K562 (cell line): ENCODE measurements around the gene ICAM1. TPM values are rescaled to one million over a fixed set of nuclear protein-coding genes. Genes with fewer than 3 reads are reported as not detected.

Source experiments
- AFF4 ChIP-seq: sonication (generic); formaldehyde crosslinking; IDR thresholded peaks from 2 replicates; pipeline ENCODE4 v1.8.0; 2023; ENCODE audit warnings: mild to moderate bottlenecking, missing genetic modification reagents
- ETS2 ChIP-seq: IDR thresholded peaks from 2 replicates; pipeline ENCODE4 v1.6.1; 2016; ENCODE audit warnings: borderline replicate concordance, missing genetic modification characterization, mild to moderate bottlenecking, moderate library complexity, missing compliant biosample characterization; ENCODE audit not compliant: poor library complexity, severe bottlenecking
- FOXK2 ChIP-seq, 2 experiments: fragments of 450-650 bp; IDR thresholded peaks in 1 of 2; conservative IDR thresholded peaks in 1 of 2; 2 replicates each; pipeline ENCODE4 v1.6.1; 2016; ENCODE audit warnings: low read depth in 2 of 2, mild to moderate bottlenecking in 1 of 2
- GTF2E2 ChIP-seq: fragments of 200-800 bp; sonication (Bioruptor generic); IDR thresholded peaks from 2 replicates; pipeline ENCODE4 v1.6.1; 2016; ENCODE audit warnings: missing genetic modification characterization, missing compliant biosample characterization
- NEUROD1 ChIP-seq: fragments of 150-350 bp; IDR thresholded peaks from 2 replicates; pipeline ENCODE4 v1.6.1; 2014; ENCODE audit warnings: borderline replicate concordance, low read length, low read depth; ENCODE audit not compliant: partially characterized antibody
- RBM22 ChIP-seq: fragments of 200-400 bp; formaldehyde crosslinking; IDR thresholded peaks from 2 replicates; pipeline ENCODE4 v1.6.1; 2018; ENCODE audit warnings: low read length, low read depth; ENCODE audit not compliant: poor library complexity, severe bottlenecking
- SIN3B ChIP-seq: fragments of 450-650 bp; IDR thresholded peaks from 2 replicates; pipeline ENCODE4 v1.6.1; 2017; ENCODE audit warnings: low read depth, mild to moderate bottlenecking, moderate library complexity
- STAG1 ChIP-seq: sonication (generic); formaldehyde crosslinking; IDR thresholded peaks from 2 replicates; pipeline ENCODE4 v1.5.0; 2020; ENCODE audit warnings: missing genetic modification reagents, borderline replicate concordance
- SUPT5H ChIP-seq: fragments of 450-650 bp; IDR thresholded peaks from 2 replicates; pipeline ENCODE4 v1.6.1; 2016
- TCF7 ChIP-seq: sonication (generic); IDR thresholded peaks from 2 replicates; pipeline ENCODE4 v1.6.1; 2016; ENCODE audit warnings: antibody characterized with exemption, borderline replicate concordance
- ZNF121 ChIP-seq: sonication (generic); formaldehyde crosslinking; conservative IDR thresholded peaks from 2 replicates; pipeline ENCODE4 v1.8.0; 2022; ENCODE audit warnings: missing genetic modification reagents
- ZNF354B ChIP-seq: fragments of 250-450 bp; sonication (Bioruptor Pico); IDR thresholded peaks from 2 replicates; pipeline ENCODE4 v1.4.0; 2020
- ZNF609 ChIP-seq: sonication (generic); formaldehyde crosslinking; IDR thresholded peaks from 2 replicates; pipeline ENCODE4 v1.8.1; 2023; ENCODE audit warnings: missing genetic modification reagents, mild to moderate bottlenecking, borderline replicate concordance
- polyA plus RNA-seq, 8 experiments: library from polyadenylated mRNA; depleted of rRNA in 4 of 8; stranded (reverse) in 5 of 8; unstranded in 3 of 8; fragments of >200 nt; fragmentation: Nextera tagmentation in 2 of 8; fragmentation: Illumina TruSeq in 1 of 8; extraction: Ambion mirVana in 2 of 8; extraction: Trizol in 1 of 8; gene quantifications; 2 replicates each; pipeline versions ENCODE4 v1.2.1 to v1.2.3, GENCODE V29; 2011 to 2014; ENCODE audit warnings: inconsistent platforms in 1 of 8, missing spikeins in 1 of 8
- total RNA-seq, 7 experiments: library from RNA; depleted of rRNA in 6 of 7; stranded (reverse); fragments of >200 nt in 6 of 7; fragmentation: Illumina TruSeq in 2 of 7; extraction: Trizol in 2 of 7; gene quantifications; 2 replicates each; pipeline versions ENCODE4 v1.2.1 to v1.2.3, GENCODE V29; 2011 to 2021; ENCODE audit warnings: low replicate concordance in 1 of 7
- TF ChIP-seq, protein P1 (sequence below): IDR thresholded peaks from 2 replicates; pipeline ENCODE4 v1.6.1; 2014; ENCODE audit warnings: antibody characterized with exemption
- TF ChIP-seq, protein P2 (sequence below): fragments of 450-650 bp; formaldehyde crosslinking; IDR thresholded peaks from 2 replicates; pipeline ENCODE4 v1.4.0; 2020; ENCODE audit warnings: mild to moderate bottlenecking, moderate library complexity

Gene ICAM1
- total and polyA plus RNA-seq, 9 of the 15 experiments (the other 6 are each of a cell fraction or from before 2014, with no cell fraction given), result 2.3 to 24.4 (median 13.4) TPM

DNA sequence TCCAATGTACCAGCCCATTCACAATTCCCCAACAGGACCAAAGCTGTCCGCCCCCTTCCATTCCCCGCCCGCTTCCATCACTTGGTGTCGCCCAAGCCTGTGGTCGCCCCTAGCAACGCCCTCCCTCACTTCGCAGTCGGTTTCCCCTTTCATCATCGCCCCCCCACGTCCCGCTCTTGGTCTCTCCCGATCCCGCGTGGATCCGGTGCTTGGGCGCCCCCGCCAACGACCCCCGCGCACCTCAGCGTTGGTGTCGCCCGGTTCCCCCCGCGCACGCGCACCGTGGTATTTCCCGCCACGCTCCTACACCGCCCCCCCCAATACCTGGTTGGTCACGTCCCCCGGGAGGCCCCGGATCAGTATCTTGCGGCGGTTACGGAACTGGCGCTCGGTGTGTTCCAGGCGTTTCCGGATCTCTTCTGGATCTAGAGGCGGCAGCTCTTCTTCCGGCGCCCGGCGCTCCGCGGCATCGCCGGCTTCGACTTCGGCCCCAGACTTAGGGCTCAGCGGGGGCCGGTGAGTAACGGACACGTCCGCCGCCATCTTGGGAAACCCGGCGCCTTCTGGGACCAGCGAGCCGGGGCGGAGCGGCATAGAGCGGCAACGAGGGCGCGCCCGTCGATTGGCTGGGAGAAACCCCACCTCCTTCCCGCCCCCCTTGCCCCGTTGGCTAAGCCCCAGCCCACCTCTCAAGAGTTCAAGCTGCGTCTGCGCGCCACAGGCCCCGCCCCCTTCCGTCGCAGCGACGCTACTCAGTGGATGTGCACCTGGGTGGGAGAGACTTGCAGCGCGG, 62.2 kb downstream of the ICAM1 start, which contains the start of gene RAVER1 (continued):
- TF ChIP-seq, protein P1, sequence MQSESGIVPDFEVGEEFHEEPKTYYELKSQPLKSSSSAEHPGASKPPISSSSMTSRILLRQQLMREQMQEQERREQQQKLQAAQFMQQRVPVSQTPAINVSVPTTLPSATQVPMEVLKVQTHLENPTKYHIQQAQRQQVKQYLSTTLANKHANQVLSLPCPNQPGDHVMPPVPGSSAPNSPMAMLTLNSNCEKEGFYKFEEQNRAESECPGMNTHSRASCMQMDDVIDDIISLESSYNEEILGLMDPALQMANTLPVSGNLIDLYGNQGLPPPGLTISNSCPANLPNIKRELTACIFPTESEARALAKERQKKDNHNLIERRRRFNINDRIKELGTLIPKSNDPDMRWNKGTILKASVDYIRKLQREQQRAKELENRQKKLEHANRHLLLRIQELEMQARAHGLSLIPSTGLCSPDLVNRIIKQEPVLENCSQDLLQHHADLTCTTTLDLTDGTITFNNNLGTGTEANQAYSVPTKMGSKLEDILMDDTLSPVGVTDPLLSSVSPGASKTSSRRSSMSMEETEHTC, result peak; percentile 47; the same call in 1 of the 2 replicates
- peak; percentile 22; the same call in 1 of the 2 replicates for TF ChIP-seq ZNF609 (CRISPR knock-in tag)
- peak; percentile 92 for TF ChIP-seq SIN3B
- TF ChIP-seq ETS2 (tag), result no peak
- TF ChIP-seq, protein P2, sequence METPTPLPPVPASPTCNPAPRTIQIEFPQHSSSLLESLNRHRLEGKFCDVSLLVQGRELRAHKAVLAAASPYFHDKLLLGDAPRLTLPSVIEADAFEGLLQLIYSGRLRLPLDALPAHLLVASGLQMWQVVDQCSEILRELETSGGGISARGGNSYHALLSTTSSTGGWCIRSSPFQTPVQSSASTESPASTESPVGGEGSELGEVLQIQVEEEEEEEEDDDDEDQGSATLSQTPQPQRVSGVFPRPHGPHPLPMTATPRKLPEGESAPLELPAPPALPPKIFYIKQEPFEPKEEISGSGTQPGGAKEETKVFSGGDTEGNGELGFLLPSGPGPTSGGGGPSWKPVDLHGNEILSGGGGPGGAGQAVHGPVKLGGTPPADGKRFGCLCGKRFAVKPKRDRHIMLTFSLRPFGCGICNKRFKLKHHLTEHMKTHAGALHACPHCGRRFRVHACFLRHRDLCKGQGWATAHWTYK (CRISPR knock-in tag), result peak; percentile 78; the same call in 1 of the 2 replicates
- TF ChIP-seq NEUROD1, result peak; percentile 2
- no peak for TF ChIP-seq ZNF121 (CRISPR knock-in tag)
- TF ChIP-seq ZNF354B (CRISPR knock-in tag), result no peak
- peak; percentile 47; the same call in 1 of the 2 replicates for TF ChIP-seq TCF7
- TF ChIP-seq FOXK2 (conservative IDR thresholded peaks at IDR 0.05 in 1 of 2, IDR thresholded peaks at IDR 0.05 in 1 of 2; ENCODE audit: low read depth in 2 of 2), result peak in 1 of 2 experiments; percentile 99; a peak in 2 of 4 replicates
- peak; percentile 80; the same call in 1 of the 2 replicates for TF ChIP-seq AFF4
- peak; percentile 90; the same call in 1 of the 2 replicates for TF ChIP-seq GTF2E2 (tag)
- TF ChIP-seq STAG1 (CRISPR knock-in tag), result peak; percentile 38
- peak; percentile 97 for TF ChIP-seq SUPT5H
- peak; percentile 82 for TF ChIP-seq RBM22
